Stimulated activated naive CD8-positive, alpha-beta T cell treated with anti-CD3 and anti-CD28 coated beads, Interleukin-15, Interleukin-2, amounts not matched to agents 100 ng/mL and 50 ng/mL, for 24 hours (primary cell): ENCODE measurements around the gene CFP.

ENCODE experiments used
- H3K27ac Mint-ChIP-seq: one replicate; pipeline ENCODE4 v1.8.0; 2021; ENCODE audit warnings: mild to moderate bottlenecking, mixed read lengths
- H3K27me3 Mint-ChIP-seq: one replicate; pipeline ENCODE4 v1.8.0; 2021; ENCODE audit warnings: mixed read lengths
- H3K36me3 Mint-ChIP-seq: one replicate; pipeline ENCODE4 v1.8.0; 2021; ENCODE audit warnings: low read depth, mixed read lengths
- H3K4me1 Mint-ChIP-seq: one replicate; pipeline ENCODE4 v1.8.0; 2021; ENCODE audit warnings: low read depth, mixed read lengths
- H3K4me3 Mint-ChIP-seq: one replicate; pipeline ENCODE4 v1.8.0; 2021; ENCODE audit warnings: mild to moderate bottlenecking, mixed read lengths
- H3K9me3 Mint-ChIP-seq: one replicate; pipeline ENCODE4 v1.8.0; 2021; ENCODE audit warnings: mixed read lengths

The CFP gene

GRCh38 chrX:47649271-47649670 lies 19.5 kb upstream of the CFP start:
- Mint-ChIP-seq H3K27me3 (no peaks in the 10 kb centered on the region), H3K4me1 (peaks cover 58% of the 10 kb centered on the region), H3K4me3 (peak overlapping the region; percentile 92), H3K9me3 (no peaks in the 10 kb centered on the region), H3K27ac (peak overlapping the region; percentile 89), H3K36me3 (peaks cover 61% of the 10 kb centered on the region)

DNA sequence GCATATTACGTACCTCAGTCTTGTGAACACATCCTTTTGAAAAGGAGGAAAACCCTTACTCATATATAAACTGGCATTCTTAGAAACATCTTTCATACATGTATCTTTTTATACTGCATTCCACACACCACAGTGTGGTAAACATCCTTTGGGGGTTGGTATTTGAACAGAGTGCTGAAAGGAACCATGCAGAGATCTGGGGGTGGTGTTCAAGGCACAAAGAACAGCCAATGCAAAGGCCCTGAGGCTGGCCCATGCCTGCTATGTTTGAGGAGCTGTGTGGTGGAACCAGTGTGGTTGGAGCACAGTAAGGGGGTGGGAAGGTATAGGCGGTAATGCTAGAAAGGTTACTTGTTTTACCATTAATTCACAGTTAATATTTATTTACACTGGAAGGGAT lies 18.6 kb upstream of the CFP start:
- peaks cover 57% of the 10 kb centered on the region for H3K36me3 Mint-ChIP-seq
- H3K4me1 Mint-ChIP-seq, result peaks cover 60% of the 10 kb centered on the region
- H3K27ac Mint-ChIP-seq, result peak overlapping the region; percentile 89
- peak overlapping the region; percentile 92 for H3K4me3 Mint-ChIP-seq
- H3K9me3 Mint-ChIP-seq, result no peaks in the 10 kb centered on the region
- H3K27me3 Mint-ChIP-seq, result no peaks in the 10 kb centered on the region

DNA sequence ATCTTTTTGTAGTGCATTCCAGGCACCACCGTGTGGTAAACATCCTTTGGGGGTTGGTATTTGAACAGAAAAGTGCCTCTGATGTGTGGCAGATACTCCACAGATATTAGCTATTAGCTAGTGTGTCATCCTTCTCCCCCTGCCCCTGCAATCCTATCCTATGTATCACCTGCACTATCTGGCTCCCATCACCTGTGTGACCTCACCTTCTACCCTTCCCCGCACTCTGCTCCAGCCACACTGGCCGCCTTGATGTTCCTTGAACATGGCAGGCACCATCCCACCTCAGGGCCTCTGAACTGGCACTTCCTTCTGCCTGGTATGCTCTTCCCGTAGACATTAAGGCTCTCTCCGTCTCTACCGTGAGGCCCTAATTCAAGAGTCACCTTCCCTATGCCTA lies 16.9 kb upstream of the CFP start:
- no peaks in the 10 kb centered on the region for H3K27me3 Mint-ChIP-seq
- no peak overlapping the region for H3K27ac Mint-ChIP-seq
- H3K4me3 Mint-ChIP-seq, result no peak overlapping the region
- H3K4me1 Mint-ChIP-seq, result peaks cover 55% of the 10 kb centered on the region
- H3K9me3 Mint-ChIP-seq, result no peaks in the 10 kb centered on the region
- H3K36me3 Mint-ChIP-seq, result peaks cover 43% of the 10 kb centered on the region

GRCh38 chrX:47645530-47645929 lies 15.8 kb upstream of the CFP start:
- no peaks in the 10 kb centered on the region for H3K27me3 Mint-ChIP-seq
- H3K4me1 Mint-ChIP-seq, result peaks cover 45% of the 10 kb centered on the region
- H3K27ac Mint-ChIP-seq, result peak overlapping the region; percentile 40
- H3K9me3 Mint-ChIP-seq, result no peaks in the 10 kb centered on the region
- H3K4me3 Mint-ChIP-seq, result no peak overlapping the region
- peaks cover 44% of the 10 kb centered on the region for H3K36me3 Mint-ChIP-seq

DNA sequence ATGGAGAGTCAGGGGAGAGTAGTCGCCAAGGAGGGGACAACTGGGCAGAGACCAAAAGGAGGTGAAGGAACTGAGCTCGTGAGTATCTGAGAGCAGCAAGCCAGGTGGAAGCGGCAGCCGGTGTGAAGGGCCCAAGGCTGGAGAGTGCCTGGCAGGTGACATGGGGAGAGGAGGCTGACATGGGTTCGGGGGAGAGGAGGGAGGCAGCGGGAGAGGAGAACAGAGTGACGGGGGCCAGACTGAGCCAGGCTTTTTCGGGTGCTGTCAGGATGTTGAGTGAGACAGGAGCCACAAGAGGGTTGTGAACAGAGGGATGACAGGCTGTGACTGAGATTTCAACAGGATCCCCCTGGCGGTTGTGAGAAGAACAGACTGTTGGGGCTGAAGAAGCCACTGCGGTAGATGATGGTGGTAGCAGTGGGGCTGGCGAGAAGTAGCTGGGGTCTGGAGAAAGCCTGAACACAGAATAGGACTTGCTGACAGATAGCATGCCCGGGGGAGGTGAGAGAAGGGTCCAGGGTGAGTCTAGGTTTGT lies 14.9 kb upstream of the CFP start:
- Mint-ChIP-seq H3K36me3 (peaks cover 53% of the 10 kb centered on the region), H3K27ac (no peak overlapping the region), H3K4me3 (no peak overlapping the region)

GRCh38 chrX:47643926-47644325 lies 14.2 kb upstream of the CFP start:
- Mint-ChIP-seq H3K27me3 (no peaks in the 10 kb centered on the region), H3K36me3 (peaks cover 55% of the 10 kb centered on the region), H3K4me1 (peaks cover 39% of the 10 kb centered on the region), H3K4me3 (no peak overlapping the region), H3K9me3 (no peaks in the 10 kb centered on the region), H3K27ac (no peak overlapping the region)

More for the DNA sequence above, 14.9 kb upstream of the CFP start:
- Mint-ChIP-seq H3K4me1 (peaks cover 45% of the 10 kb centered on the region), H3K9me3 (no peaks in the 10 kb centered on the region), H3K27me3 (no peaks in the 10 kb centered on the region)

DNA sequence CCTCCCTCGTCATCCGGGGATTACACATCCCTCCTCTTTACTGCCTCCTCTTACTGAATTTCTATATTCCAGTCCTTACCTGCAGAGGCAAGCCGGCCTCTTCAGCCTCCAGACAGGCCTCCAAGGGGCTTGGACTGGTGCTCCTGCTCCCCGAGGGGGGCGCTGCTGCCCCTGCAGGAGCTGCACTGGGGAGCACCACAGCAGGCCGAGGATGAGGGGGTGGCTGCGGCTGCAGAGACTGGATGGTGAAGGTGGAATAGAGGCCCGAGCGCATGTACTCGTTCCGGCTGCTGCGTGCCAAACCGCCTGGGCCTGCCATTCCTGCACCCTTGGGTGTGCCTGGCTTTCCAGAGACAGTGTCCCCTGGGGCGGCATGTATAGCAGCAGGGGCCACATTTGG lies 9.1 kb upstream of the CFP start:
- Mint-ChIP-seq H3K27ac (no peak overlapping the region), H3K4me3 (no peak overlapping the region), H3K4me1 (peaks cover 16% of the 10 kb centered on the region), H3K9me3 (no peaks in the 10 kb centered on the region), H3K27me3 (no peaks in the 10 kb centered on the region), H3K36me3 (peaks cover 51% of the 10 kb centered on the region)

GRCh38 chrX:47637546-47638195 lies 7.9 kb upstream of the CFP start:
- Mint-ChIP-seq H3K36me3 (peaks cover 51% of the 10 kb centered on the region), H3K4me1 (peaks cover 16% of the 10 kb centered on the region), H3K4me3 (peak overlapping the region; percentile 43), H3K27me3 (no peaks in the 10 kb centered on the region), H3K27ac (peak overlapping the region; percentile 49), H3K9me3 (no peaks in the 10 kb centered on the region)

- H3K4me3 Mint-ChIP-seq, result no peak overlapping the region
- no peaks in the 10 kb centered on the region for H3K27me3 Mint-ChIP-seq
- H3K27ac Mint-ChIP-seq, result no peak overlapping the region
- peaks cover 19% of the 10 kb centered on the region for H3K4me1 Mint-ChIP-seq
- H3K36me3 Mint-ChIP-seq, result peaks cover 40% of the 10 kb centered on the region
- H3K9me3 Mint-ChIP-seq, result no peaks in the 10 kb centered on the region
These were observed 5.3 kb upstream of the CFP start for GRCh38 chrX:47634871-47635575.

GRCh38 chrX:47633689-47634590 lies 4.2 kb upstream of the CFP start:
- H3K9me3 Mint-ChIP-seq, result no peaks in the 10 kb centered on the region

GRCh38 chrX:47632666-47633065 lies 2.9 kb upstream of the CFP start:
- Mint-ChIP-seq H3K27ac (no peak overlapping the region), H3K9me3 (no peaks in the 10 kb centered on the region), H3K27me3 (no peaks in the 10 kb centered on the region), H3K4me3 (no peak overlapping the region), H3K36me3 (peaks cover 19% of the 10 kb centered on the region), H3K4me1 (peaks cover 28% of the 10 kb centered on the region)

More at GRCh38 chrX:47633689-47634590, 4.2 kb upstream of the CFP start:
- peaks cover 28% of the 10 kb centered on the region for H3K4me1 Mint-ChIP-seq
- peaks cover 29% of the 10 kb centered on the region for H3K36me3 Mint-ChIP-seq
- no peaks in the 10 kb centered on the region for H3K27me3 Mint-ChIP-seq
- no peak overlapping the region for H3K4me3 Mint-ChIP-seq
- H3K27ac Mint-ChIP-seq, result no peak overlapping the region

DNA sequence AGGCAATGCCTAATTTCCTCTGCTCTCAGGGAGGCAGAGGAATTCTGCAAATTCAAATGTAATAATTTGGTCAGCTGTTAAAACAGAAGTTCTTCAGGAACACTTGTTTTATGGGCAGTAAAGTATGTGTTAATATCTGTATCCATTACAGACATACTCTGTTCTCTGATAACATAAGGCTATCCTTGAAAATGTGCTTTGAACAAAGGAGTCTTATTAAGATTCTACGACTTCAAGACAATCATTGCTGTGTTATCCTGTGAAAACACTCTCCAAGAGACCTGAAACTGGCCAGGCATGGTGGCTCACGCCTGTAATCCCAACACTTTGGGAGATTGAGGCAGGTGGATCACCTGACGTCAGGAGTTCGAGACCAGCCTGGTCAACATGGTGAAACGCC lies 1.9 kb upstream of the CFP start:
- Mint-ChIP-seq H3K27me3 (no peaks in the 10 kb centered on the region), H3K36me3 (peaks cover 12% of the 10 kb centered on the region), H3K27ac (no peak overlapping the region), H3K9me3 (no peaks in the 10 kb centered on the region), H3K4me3 (no peak overlapping the region), H3K4me1 (peaks cover 24% of the 10 kb centered on the region)

DNA sequence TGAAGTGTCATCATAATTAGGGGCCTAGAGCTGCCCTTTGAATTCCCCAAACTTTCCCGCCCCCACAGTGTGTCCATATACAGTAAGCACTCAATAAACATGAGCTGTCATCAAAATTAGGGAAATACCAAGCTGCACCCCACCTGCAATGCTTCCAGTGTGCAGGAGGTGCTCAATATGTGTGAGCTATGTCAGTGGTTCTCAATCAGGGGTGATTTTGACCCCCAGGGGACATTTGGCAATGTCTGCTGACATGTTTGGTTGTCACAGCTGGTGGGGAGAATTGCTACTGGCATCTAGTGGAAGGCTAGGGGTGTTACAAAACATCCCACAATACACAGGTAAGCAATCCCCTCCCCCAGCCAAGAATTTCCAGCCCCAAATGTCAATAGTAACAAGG lies 748 bp downstream of the CFP start:
- Mint-ChIP-seq H3K27ac (peak overlapping the region; percentile 32), H3K36me3 (peaks cover 5% of the 10 kb centered on the region), H3K27me3 (no peaks in the 10 kb centered on the region), H3K9me3 (no peaks in the 10 kb centered on the region), H3K4me3 (peak overlapping the region; percentile 48), H3K4me1 (peaks cover 24% of the 10 kb centered on the region)

DNA sequence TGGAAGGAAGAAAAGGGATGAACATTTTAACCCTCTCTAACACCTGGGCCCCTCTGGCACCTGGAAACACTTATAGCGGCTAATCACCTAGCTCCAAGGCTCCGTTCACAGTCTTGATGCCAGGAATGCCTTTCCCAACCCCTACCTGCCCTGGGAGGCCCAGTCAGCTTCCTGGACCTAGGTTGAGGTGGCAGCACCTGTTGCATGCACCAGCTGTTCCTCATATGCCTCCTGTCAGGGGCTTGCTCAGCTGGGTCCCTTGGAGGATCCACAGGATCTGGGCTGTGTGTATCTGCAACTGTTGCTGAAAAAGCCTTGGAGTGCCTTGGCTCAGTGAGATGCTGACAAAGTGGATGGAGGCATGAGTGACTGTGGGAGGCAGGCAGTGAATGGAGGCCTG lies 4.4 kb downstream of the CFP start:
- Mint-ChIP-seq H3K27me3 (peaks cover 4% of the 10 kb centered on the region), H3K27ac (no peak overlapping the region), H3K36me3 (no peaks in the 10 kb centered on the region), H3K4me3 (no peak overlapping the region), H3K4me1 (peaks cover 32% of the 10 kb centered on the region), H3K9me3 (no peaks in the 10 kb centered on the region)

DNA sequence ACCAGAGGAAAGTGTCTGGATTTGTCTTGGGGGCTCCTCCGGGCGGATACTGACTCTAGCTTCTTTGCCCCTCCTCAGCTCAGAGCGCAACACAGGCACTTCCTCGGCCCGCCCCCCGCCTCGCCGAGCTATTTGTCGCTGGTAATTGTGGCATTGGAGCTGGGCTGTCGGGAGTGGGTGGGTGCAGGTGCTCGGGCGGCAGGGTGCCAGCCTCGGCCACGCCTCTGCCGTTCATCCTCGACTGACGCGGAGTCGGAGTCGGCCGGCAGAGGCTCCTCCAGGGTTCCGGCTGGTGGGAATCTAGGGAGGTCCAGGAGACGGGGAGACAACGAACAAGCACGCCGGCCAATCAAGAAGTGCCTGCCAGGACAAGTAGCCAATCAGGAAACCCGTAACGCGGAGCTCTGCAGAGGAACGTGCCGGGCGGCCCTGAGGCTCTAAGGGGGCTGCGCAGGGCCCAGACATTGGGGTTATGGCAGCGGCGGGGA lies 6.1 kb downstream of the CFP start:
- Mint-ChIP-seq H3K9me3 (no peaks in the 10 kb centered on the region), H3K36me3 (no peaks in the 10 kb centered on the region), H3K4me3 (peak overlapping the region; percentile 58), H3K4me1 (peaks cover 20% of the 10 kb centered on the region), H3K27ac (no peak overlapping the region), H3K27me3 (peaks cover 8% of the 10 kb centered on the region)
